ENCODE data around the gene PROX1.

Gene PROX1

DNA sequence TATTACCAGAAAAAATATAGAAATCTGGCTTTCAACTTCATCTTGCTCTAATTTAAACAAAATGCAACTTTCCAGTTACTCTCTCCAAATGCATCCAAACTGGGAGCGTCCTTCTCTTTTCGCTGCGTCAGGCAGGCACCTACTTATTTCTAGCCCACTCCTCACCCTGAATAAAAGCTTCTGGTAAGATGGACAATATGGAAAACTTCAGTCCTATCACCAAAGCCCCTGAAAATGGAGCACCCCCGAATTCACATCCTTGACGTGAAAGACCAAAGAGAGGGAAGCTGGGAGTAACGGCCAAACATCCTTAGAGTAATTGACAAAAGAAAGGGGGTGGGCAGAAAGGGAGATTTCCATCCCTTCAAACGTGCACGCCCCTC is 5.5 kb upstream of the PROX1 start:
- no peak for DNase-seq

DNA sequence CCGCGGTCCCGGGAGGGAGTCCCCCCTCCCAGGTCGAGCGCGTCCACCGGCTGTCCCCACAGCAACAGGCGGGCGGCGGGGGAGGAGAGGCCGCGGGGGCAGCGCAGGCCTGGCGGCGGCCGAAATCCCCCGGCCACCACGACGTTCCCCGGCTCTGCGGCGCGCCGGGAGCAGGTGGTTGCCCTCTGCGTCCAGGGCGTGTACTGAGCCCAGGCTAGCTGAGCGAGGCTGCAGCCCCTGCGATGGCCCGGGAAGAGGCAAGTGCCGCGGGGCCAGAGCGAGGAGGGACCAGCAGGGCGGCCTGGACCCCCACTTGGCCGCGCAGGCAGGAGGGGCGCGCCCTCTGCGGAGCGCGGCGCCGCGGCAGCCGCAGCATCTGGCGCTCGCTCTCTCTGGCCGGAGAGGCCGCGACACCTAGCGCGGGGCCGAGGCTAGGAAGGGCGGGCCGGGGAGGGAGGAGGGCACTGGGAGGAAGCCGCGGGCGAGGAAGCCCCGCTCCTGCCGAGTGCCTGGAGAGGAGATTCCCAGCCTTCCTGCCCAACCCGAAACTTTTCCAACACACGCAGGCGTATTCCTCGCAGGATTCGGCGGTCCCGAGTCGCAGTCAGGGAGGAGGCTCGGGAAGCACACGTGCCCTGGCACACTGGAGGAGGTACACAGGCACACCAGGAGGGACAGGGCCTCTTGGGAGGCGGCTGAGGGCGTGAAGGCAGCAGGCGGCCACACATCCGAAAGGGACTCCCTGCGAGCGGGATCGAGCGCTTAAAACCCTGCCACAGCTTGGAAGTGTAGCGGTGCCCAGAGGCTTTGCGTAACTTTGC is 4.9 kb upstream of the PROX1 start:
- no peak for DNase-seq

DNA sequence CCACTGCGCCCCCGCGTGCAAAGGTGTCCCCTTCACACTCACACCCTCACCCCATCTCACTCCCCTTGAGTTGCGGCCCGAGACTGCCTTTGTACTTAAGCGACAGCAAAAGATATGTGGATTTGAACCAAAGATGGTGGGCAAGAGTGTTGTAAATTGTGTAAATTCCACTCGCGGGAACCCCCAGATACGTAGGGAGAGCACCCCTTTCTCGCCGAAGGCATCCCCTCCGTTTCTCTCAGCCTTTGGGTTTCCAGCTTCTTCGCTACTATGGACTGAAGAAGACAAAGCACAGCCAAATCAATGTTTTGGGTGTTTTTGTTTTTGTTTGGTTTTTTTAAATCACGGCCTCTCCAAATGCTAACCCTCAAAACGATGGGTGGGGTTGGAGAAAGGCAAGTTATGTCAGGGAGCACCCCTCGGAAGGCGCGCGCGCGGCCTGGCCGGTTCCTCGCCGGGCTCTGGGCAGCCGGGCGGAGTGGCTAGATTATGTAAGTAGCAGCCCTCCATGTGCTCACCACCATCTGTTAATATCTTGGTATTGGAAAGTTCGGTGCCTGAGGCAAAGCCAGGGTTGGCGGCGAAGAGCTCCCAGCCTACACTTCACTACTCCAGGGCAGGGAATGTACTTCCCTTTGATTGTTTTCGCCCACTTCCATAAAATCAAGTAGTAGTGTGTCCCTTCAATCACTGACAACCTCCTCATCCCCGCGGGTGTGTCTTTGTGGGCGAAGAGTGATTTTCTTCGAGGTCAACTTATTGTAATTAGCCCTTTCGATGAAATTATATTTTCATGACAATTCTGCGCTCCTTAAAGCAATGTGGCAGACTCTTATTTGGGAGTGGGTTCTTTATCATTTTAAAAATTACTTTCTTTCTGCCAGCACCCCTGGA is 4.0 kb upstream of the PROX1 start:
- DNase-seq, result no peak

DNA sequence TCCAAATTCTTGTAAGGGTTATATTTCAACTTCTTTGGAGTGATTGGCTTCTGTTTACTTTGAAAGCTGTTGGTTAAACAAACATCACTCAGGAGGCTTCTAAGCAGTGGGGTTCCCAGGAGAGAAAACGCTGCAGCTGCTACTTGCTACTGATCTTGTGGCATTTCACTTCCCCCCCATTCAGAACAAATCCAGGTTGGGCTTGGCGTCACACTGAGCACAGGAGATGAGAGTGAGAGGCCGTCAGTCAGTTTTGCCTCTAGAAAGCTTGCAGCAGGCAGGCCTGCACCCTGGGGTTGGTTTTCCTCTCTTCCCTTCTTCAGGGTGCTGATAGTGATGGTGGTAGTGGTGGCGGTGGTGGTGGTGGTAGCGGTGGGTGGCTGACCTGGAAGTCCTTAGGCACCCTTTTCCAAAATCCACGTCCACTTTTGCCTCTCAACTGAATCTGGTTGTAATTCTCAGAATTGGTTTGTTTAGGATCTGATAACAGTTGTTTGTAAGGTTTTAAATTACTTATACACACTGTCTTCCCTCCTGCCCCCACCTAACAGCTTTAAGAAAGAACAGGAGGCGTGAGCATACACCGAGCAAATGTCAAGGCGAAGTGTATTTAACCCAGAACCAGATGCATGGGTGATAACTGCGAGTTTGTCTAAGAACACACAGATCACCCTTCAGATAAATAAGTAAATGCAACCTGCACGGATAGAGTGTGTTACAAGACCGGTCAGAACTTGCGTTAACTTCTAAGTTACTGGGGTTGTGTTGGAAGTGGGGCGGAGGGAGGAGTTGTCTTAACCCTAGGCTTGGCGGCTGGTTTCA is 3.2 kb upstream of the PROX1 start:
- DNase-seq, result no peak

DNA sequence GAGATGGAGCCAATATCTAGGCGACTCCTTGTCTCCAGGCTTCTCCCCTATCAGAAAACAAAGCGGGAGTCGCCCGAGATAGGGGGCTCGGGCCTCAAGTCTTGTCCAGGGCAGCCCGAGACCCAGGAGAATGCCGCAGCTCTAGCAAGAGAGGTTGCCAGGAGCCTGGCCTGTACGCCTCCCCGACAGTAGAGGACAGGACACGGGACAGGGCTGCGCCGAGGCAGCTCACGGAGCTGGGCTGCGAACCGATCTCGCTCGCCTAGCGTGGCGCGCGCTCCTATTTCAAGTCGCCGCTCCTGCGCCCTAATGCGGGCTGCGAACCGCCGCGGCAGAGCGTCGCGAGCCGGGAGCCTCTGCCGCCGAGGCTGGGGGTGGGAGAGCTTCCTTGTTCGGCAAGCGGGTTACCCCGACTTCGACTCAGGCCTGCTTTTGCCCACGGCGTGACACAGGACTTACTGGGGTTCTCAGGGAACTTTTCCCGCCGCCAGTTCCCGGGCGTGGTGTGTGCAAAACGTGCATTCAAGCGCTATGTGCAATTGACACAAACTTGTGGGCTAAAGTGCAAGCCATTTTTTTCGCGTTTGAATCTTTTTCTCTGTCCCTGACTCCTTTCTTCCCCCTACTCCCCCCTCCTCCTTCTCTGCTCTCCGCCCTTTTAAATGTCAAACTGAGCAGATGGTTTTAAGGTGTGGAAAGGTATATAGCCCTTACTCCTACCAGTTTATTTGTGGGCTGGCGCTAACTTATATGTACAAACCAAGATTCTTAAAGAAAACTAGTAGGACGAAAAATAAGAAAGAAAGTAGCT is 2.4 kb upstream of the PROX1 start:
- DNase-seq, result peak in 1 of 2 donors; percentile 28

DNA sequence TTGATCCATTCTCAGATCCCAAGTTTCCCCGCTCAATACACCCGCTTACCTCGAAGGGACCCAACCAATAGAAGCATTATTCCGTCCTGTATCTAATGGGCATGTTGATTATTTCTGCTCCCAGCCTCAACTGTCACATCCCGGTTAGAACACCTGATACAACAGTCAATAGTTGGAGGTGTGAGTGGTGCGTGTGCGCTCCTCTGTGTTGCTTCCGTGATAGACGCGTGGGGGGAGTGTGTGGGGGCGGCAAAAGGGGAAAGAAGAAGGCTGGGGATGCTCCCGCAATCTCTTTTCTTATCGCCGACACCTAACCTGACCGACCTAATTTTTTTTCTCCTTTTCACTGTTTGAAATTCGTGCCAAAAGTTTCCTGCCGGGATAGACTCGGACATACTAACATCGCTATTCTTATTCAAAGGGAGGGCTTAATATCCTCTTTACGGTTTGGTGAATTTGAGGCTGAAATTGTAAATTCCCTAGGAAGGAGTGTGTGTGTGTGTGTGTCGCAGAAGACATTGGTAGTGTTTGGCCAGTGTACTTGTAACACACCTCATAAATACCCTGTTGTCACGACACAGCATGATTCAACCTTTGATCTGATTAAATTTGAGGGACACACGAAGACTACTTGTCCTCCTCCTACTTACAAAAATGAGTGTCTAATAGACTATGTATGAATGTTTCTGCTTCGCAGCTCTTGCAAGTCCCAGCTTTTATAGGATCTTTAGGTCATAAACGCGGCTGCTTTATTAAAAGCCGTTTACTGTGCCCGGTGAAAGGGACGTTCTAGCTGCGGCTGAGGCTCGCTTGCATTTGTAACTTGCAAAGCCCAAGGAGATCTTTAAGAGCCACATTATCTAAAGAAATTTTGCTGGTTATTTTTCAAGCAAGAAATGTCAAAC is 1.5 kb upstream of the PROX1 start:
- DNase-seq, result no peak

DNA sequence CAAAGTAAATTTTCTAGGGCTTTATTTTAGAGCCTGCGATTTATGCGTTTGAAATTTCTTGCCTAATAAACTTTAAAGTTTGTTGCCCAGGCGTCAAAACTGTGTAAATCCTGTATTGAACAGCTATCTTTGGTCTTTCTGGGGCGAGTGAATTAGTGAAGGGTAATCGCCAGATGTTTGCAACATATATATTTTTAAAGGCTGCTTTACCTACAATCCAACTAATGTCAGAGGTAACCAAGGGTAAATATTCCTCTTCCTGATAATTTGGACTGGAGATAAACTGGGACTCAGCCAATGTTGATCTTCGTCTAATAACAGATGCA is 885 bp upstream of the PROX1 start:
- DNase-seq, result no peak

DNA sequence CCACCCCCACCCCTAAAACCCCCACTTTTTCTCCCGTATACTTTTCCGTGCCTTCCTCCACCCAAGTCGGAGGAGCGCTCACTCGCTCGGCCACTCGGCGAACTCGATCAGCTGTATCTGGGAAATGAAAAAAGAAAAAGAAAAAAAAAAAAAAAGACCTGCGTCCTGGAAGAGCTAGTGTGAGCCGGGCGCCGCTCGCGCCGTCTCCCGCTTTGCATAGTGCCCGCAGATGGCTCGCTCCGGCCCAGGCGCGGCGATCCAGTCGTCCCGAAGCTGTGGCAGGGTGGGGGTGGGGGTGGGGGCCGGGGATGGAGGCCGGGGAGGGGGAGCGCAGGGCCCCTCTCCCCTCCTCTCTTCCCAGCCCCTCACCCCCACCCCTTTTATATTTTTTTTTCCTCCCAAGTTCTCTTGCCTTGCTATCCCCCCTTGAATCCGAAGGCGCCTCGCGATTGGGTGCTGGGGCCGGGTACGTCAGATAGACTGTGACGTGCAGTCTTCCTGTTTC is 299 bp upstream of the PROX1 start:
- peak; percentile 36 to 54 for DNase-seq

DNA sequence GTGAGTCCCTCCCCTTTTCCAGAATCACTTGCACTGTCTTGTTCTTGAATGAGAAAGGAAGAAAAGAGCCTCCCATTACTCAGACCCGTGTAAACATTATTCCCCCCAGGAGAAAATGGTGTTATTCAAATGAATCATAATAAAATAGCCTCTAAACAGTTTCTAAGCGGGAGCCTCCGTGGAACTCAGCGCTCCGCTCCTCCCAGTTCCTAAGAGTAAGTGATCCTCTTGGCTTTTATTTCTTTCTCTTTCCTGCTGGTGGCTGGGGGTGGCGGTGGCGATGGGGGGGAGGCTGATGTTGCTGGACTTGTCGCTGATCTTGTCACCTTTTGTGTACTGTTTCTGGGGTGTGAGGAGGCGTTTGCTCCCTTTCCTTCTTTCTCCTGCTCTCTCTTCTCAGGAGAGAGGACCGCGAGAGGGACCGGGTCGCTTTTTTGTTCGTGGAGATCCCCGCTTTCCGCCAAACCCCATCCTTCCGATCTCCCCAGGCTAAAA is 781 bp downstream of the PROX1 start:
- no peak for DNase-seq

DNA sequence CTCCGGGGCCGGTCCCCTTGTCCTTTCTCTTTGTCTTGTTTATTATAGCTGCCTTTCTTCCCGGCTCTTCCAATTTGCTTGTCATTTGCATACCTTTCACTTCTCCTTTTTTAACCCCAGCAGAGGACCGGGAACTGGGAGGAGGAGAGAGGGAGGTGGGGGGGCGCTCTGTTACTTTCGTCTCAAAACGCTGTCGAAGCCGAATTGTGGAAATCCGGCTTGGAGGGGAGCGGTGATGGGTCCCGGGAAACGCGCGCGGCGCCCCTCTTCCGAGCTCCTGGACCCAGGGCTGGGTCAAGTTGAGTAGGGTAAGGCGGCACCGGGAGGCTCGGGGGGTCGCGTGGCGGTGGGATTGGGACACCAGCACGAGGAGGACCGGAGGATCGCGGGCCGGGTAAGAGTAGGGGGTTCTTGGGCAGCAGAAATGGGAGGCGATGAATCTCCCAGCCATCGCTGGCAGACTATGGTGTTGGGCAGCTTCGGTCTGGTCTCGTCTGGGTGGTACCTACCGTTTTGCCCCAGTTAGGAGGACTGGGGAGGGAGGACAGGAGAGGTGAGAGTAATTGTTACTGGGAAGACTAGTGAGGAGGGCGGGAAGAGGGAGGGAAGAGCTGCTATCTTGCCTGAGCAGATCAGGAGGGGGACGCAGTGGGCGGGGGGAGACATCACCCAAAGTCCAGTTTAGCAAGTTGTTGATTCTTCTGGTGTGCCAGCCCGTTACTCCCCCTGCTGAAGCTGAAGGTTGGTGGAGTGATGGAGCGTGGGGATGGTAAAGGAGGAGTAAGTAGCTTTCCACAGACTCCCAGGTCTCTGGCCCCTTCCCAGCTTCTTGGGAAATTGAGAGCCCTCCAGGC is 1.5 kb downstream of the PROX1 start:
- no peak for DNase-seq

DNA sequence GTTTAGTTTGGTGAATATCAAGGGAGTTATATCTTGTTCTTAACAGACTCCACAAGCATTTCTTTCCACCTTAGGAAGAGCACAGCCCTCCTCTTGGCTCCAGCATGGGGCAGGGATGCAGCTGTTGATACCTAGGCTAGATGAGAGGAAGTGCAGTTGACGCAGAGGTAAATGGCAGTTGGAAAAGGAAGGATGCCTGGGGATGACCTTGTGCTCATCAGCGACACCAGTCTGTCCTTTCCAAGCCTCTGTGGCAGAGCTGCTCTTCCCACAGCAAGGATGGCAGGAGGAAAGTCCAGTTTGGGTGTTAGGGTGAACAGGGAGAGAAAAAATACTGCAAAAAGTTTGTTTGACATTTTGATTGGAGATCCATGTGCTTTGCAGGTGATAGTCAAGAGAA is 6.2 kb downstream of the PROX1 start:
- DNase-seq, result no peak

DNA sequence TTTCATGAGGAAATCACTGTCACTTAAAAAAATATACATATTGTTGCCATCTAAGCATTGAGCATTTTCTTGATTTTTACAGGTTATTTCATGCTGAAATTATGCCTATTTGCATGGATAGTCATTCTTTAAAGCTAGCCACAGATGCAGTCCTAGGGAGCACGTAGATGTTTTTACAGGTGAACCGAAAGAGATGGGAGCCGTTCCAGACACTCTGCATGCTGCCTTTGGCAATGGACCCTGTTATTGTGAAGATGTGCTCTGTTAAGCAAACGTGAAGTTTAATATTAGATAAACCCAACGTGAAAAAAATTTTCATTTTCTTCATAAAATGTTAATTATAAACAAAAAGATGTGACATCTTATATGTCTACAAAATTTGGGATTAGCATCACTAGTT is 7.1 kb downstream of the PROX1 start:
- DNase-seq, result no peak

DNA sequence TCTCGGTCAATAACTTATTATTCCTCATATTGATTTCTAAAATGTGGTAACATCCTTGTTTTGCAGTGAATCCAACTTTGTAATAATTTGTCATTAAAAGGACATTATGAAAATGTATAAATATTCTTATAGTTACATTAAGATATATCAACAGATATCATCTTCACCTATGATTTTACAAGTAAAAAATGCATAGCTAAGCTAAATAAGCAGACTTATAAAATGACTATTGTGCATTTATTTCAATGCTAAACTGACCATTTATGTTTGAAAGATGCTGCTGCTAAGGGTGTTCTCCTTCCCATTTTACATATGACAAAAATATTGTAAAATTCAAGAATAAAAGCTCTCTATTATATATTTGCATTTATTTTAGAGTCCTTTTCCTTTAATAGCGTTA is 7.8 kb downstream of the PROX1 start:
- no peak for DNase-seq

DNA sequence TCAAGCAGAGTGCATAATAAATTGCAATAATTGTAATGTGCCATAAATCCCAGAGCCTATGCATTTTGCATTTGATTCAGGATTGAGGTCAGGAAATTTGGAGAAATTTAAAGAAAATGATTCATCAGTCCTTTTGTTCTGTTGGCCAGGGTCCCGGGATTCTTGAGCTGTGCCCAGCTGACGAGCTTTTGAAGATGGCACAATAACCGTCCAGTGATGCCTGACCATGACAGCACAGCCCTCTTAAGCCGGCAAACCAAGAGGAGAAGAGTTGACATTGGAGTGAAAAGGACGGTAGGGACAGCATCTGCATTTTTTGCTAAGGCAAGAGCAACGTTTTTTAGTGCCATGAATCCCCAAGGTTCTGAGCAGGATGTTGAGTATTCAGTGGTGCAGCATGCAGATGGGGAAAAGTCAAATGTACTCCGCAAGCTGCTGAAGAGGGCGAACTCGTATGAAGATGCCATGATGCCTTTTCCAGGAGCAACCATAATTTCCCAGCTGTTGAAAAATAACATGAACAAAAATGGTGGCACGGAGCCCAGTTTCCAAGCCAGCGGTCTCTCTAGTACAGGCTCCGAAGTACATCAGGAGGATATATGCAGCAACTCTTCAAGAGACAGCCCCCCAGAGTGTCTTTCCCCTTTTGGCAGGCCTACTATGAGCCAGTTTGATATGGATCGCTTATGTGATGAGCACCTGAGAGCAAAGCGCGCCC is 8.7 kb downstream of the PROX1 start:
- no peak for DNase-seq

DNA sequence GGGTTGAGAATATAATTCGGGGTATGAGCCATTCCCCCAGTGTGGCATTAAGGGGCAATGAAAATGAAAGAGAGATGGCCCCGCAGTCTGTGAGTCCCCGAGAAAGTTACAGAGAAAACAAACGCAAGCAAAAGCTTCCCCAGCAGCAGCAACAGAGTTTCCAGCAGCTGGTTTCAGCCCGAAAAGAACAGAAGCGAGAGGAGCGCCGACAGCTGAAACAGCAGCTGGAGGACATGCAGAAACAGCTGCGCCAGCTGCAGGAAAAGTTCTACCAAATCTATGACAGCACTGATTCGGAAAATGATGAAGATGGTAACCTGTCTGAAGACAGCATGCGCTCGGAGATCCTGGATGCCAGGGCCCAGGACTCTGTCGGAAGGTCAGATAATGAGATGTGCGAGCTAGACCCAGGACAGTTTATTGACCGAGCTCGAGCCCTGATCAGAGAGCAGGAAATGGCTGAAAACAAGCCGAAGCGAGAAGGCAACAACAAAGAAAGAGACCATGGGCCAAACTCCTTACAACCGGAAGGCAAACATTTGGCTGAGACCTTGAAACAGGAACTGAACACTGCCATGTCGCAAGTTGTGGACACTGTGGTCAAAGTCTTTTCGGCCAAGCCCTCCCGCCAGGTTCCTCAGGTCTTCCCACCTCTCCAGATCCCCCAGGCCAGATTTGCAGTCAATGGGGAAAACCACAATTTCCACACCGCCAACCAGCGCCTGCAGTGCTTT is 9.4 kb downstream of the PROX1 start:
- DNase-seq, result no peak

DNA sequence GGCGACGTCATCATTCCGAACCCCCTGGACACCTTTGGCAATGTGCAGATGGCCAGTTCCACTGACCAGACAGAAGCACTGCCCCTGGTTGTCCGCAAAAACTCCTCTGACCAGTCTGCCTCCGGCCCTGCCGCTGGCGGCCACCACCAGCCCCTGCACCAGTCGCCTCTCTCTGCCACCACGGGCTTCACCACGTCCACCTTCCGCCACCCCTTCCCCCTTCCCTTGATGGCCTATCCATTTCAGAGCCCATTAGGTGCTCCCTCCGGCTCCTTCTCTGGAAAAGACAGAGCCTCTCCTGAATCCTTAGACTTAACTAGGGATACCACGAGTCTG is 10.0 kb downstream of the PROX1 start:
- DNase-seq, result no peak

DNA sequence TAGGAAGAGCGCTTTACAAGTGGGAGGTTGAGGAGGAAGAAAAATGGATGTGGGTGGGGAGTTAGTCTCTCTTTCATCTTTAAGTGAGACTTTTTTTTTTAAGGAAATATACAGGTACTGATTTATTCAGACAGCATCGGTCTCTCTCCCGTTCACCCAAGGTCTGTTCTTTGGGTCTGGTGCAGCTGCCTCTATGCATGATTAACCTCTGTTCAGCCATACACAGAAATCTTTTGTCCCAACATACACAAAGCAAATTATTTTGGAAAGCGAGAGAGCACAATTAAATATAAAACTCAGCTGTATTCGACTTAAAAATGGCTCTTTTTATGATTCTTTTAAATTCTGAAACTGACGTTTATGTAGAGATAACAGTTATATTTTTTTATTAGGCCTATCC is 11.0 kb downstream of the PROX1 start:
- DNase-seq, result no peak

DNA sequence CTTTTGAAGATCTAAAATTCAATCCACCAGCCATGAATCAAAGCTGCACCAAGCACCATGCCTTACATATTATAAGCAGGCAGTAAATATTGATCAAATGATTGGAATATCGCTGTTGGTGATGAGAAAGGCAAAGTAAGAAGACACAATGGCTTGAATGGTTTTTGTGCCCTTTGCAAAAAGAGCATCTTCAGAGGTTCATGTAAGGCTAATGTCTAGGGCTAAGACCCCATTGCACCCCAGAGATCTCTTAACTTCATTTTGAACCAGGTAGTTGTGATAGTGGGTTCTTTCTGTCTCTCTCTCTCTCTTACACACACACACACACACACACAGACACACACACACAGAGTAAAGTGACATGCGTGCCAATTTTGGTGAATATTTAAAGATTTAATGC is 12.0 kb downstream of the PROX1 start:
- no peak for DNase-seq

DNA sequence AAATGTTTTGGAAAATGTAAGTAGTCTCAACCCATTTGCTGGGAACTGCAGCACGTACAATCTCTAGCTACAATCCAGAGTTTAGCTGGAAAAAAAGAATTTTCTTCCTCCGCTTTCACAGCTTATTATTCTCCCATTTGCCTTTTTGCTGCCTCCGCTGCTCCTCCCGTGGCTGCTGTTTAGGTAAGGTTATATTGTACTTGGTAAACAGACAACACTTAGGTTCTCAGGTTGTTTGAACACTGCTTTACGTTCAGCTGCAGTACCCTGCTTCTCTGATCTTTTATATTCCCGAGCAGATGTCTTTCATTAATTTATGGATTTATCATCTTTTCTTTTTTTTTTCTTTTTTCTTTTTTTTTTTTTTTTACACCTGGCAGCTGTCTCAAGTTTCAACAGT is 14.3 kb downstream of the PROX1 start:
- DNase-seq, result no peak

Data from stimulated activated CD4-positive, alpha-beta T cell treated with anti-CD3 and anti-CD28 coated beads, Interleukin-2, amount 100 ng/mL, for 24 hours (primary cell).